ENCODE data around the gene ARHGEF16.

The ARHGEF16 gene

DNA sequence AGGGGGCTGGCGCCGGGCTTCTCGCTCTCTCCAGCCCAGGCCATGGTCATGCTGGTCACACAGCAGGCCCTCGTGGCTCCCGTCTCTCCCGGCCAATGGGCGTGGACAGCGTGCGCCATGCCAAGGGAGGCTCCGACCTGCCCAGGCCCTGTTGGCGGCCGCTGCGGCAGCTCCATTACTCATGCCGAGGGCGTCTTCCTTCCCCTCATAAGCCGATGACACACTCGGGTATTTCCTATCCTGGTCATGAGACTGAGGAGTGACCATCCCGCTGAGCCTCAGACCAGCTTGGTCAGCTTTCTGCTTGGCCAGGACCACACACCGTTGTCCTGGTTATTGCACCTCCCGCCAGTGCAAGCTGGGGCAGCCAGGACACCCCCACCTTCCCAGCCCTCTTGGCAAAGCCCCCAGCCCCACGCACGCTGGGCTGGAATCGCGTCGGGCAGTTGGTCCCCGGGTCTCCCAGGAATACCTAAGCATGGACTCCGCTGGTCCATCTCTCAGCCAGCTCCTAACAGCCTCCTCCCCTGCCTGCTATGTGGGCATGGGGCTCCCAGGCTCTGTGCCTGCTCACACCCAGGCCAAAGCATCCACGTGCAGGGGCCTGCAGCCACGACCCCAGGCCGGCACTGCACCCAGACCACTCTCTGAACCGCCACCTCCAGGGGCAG is 49.8 kb downstream of the ARHGEF16 start:
- no peak for DNase-seq

DNA sequence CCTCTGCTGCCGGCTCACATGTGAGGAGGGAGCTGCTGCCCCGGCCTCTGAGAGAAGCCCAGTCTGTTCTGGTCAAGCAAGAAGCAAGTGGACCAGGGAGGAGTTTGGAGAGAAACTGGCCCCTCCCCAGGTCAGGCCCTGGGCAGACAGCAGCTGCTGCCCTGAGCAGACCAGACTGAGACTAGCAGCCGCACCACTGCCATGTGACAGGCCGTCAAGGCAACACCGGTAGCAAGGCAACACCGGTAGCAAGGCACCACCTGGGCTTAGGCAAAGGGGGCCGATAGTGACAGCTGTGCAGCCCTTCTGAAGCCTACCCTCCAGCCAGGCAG is 50.3 kb downstream of the ARHGEF16 start:
- no peak for DNase-seq

DNA sequence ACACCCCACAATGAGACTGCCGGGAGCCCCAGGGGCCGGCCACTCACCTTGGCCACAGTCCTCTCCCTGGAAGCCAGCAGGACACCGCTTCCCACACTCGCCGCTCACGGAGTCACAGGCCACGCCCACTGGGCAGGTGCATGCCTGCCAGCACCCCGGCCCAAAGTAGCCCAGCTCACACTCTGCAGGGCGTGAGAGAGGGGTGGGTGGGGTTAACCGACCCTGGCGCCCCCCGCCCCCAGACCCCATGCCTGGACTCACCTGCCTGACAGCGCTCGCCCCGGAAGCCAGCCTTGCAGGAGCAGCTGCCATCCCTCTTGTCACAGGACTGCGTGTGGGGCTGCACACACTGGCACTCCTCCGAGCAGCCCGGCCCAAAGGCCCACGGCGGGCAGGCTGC is 50.7 kb downstream of the ARHGEF16 start:
- DNase-seq, result no peak

DNA sequence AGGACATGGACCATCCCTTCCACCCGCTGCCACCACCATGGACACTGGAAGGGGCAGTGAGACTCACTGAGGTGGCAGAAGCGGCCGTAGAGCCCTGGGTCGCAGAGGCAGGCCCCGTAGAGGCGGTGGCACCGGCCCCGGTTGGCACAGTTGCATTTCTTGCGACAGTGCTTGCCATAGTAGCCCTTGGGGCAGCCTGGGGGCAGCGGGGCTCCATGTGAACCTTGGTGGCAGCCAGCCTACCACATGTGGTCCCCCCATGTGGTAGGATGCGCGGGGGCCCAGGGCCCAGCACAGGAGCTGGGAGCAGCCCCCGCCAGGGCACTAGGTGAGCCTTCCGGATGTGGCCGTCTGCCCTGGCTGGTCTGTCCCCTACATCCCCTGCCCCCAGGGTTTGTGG is 51.6 kb downstream of the ARHGEF16 start:
- no peak for DNase-seq

DNA sequence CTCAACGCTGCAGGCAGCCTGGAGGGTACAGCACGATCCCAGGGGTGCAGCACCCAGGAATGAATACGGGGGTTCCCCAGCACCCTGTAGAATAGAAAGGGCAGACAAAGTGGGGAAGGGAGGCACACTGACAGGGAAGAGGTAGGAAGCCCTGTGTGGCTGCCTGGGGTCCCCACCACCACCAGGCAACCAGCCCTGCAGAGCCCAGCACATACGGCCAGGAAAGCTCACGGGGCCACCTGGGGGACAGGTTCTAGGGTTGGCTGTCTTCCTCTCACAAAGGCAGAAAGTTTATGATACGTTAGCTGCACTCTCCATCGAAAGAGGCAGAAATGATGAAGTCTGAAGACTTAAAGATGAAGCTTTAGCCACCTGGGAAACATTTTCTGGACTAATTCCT is 52.5 kb downstream of the ARHGEF16 start:
- no peak for DNase-seq

DNA sequence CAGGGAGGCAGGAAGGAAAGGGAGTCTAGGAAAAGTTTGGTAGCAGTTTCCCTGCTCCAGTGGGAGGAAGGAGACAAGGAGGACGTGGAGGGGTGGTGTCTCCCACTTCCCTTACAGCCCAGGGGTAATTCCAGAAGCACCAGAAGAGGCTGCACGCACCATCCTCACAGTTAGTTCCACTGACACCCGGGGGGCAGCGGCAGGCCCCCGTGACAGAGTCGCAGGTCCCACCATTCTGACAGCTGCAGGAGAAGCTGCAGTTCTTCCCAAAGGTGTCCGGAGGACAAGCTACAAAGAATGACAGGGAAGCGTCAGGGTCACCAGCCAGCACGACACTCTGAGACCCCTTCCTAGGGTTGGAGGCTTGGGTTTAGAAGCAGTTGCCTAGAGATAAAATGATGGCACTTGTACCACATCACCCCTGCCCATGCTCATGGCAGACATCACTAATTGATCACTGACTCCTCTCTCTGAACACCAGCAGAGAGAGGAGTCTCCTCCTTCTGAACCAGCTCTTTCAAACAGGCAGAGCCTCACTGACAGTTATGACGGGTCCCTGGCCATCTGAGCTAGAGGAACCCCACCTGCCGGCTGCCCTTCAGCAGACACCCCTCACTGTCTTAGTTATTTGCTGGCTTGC is 53.3 kb downstream of the ARHGEF16 start:
- no peak for DNase-seq

DNA sequence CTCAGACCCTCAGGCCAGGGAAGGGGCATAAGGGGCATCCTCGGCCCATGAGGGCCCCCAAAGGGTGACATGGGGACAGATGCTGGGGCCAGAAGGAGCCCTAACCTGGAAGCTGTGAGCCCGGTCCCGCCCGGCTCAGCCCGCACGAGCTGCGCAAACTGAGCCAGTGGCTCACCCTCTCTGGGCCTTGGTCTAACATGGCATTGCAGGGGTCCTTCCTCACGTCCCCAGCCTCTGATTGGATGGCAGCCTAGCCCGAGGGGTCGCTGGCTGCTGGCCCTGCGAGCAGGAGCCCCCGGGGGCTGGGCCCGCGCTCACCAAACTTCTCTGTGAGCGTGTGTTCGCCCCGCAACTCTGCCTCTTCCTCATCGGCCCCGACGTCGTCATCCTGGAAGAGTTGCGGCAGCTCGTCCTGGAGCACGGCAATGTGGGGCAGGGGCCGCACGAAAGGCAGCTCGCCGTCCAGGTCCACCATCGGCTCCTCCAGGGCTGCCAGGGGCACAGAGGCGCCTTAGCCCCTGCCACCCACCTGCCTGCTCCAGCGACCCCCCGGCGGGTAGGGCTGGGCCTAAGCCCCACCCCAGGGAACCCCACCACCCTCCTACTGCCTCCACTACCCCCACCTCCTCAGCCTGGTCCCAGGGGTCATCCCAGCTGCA is 54.4 kb downstream of the ARHGEF16 start:
- no peak for DNase-seq

DNA sequence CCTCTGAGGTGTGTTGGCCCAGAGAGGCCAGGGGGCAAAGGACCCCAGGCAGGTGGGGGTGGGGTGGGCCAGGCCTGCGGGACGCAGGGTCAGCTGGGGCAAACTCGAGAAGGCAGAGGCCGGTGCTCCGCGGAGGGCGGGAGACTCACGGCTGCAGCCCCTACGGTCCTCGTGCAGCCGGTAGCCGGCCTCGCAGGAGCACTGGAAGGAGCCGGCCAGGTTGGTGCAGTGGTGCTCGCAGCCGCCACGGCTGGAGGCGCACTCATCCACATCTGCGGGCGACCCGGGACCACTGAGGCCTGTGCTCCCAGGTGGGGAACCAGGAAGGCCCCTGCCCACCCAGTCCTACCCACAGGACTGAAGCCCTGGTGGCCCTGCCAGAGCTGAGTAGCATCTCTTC is 55.3 kb downstream of the ARHGEF16 start:
- no peak for DNase-seq

DNA sequence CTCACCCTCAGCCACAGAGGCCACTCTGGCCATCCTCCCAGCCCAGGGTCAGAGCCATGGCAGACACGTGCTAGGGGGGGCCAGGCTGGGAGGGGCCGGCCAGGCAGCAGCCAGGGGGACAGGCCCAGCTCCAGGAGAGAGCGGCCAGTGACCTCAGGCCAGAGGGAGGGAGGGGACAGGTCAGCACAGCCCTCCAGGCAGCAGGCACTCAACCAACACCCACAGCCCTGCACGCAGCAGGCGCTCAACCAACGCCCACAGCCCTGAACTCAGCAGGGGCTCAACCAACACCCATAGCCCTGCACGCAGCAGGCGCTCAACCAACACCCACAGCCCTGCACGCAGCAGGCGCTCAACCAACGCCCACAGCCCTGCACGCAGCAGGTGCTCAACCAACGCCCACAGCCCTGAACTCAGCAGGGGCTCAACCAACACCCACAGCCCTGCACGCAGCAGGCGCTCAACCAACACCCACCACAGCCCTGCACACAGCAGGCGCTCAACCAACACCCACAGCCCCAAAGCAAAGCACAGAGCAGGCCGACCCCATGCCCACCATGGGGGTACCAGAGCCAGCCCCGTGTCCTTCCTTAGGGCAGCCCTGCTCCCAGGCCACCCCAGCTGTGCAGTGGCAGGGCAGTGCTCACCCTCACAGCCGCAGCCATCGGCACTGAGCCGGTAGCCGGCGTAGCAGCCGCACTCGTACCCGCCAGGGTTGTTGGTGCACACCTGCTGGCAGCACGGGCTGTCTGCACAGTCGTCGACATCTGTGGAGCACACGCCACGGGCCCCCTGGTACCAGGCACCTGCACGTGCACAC is 55.9 kb downstream of the ARHGEF16 start:
- no peak for DNase-seq

DNA sequence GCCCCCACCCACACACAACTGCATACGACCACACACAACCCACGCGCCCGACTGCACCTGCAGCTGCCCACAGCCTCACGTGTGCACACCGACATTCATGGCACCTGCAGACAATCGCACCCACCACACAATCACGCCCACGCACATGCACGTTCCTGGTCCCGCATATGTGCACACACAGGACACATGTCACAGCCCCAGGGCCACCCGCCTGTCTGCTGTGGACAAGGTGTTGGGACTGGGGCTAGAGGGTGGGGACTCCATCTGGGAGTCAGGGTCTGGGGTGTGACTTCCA is 56.4 kb downstream of the ARHGEF16 start:
- no peak for DNase-seq

DNA sequence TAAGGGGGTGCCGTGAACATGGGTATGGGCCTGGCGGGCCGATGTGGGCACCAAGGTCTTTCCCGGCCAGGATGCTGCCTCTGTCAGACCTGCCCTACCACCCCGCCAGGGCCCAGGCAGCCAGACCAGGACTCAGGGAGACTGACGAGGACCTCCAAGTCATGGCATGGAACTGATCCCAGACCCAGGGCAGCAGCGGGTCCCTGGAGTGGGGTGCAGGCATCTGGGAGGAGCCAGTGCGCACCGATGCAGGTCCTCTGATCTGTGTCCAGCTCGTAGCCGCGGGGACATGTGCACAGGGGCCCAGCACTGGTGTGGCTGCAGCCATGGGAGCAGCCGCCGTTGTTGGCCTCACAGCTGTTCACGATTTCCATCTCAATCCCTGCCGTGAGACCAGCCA is 56.8 kb downstream of the ARHGEF16 start:
- DNase-seq, result no peak

DNA sequence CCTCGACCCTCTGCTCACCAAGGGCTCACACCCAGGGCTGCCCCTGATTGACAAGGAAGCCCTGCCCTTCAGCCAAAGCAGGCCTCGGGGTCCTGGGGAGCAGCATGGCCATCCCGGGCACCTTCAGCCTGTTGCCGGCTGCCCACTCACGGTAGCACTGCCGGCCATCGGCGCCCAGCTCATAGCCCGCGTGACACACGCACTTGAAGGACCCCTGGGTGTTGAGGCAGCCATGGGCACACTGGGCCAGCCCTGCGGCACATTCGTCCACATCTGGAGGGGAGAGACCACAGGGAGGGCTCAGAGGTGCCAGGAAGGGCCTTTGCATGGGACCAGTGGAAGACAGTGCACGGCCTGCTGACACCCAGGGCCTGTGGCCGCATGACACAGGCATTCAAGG is 57.4 kb downstream of the ARHGEF16 start:
- no peak for DNase-seq

DNA sequence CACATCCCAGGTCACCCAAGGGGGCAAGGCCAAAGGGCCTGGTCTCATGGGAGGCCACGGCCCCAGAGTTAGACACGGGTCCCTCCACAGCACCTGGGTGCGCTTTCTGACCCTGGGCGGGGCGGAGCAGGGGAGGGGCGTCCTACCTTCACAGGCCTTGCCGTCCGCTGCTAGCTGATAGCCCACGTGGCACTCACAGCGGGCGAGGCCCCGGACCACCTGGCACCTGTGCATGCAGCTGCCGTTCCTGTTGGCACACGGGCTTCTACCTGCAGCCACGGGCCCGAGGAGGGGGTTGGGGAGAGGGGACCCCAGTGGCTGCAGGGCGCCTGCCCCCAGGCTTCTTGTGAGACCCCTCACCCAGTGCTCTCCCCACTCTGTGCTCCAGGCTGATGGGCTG is 59.9 kb downstream of the ARHGEF16 start:
- DNase-seq, result no peak

DNA sequence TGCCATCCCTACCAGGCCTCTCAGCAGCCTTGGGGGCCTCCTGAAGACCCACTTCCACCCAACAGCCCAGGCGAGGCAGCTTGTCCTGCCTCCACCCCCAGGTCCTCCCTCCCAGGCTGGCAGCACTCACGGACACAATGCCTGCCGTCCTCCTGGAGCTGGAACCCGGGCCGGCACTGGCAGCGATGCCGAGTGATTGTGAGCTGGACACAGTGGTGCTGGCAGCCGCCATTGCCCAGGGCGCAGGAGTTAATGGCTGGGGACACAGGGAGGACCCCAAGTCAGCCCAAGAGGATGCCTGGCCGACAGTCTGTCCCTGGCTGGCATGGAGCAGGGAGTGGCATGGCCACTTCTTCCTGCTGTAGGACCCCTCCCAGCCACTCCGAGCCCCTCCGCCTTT is 60.8 kb downstream of the ARHGEF16 start:
- no peak for DNase-seq

DNA sequence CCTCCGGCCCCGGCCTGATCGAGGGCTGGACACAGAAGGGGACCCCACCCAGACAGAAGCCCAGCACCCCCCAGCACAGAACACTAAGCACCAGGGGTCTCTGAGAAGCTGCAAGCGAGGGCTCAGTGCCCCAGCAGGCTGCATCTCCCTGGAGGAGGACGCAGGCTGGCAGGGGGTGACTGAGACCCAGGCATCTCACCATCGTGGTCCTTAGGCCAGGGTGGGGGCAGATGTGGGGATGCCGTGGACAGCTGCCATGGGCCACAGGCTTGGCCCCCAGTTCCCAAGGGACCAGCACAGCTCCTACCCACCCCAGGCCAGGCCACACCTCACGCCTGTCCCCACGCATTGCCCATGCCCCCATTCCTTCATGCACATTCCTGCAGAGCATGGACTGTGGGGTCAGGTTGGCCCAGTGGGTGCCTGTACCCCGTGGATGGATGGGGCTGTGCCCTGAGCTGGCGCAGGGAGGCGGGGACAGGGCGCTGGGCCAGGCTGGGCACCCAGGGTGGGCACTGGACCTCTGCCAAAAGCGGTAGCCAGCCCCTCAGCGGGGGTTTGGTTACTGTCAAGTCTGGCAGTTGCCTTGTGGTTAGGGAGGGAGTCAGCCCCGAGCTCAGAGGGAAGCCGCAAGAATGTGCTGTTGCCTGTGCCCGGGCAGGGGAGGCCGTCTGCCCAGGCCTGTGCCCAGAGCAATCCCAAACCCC is 61.5 kb downstream of the ARHGEF16 start:
- DNase-seq, result no peak

DNA sequence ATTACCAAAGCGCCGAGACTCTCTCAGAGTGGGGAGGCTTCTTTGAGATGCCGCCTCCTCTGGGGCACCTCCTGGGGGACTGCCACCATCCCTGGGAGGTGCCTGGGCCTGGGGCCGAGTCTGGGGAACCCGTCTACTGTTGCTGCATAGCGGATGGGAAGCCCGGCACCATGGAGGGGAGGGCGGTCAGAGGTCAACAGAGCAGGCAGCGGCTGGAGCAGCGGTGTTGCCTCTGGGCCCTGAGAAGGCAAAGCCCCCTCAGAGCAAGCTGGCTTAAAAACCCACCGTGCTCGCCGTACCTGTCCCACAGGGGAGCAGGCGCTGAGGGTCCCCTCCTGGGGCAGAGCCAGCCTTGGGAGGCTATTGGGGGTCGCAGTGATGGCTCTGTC is 62.0 kb downstream of the ARHGEF16 start:
- DNase-seq, result no peak

DNA sequence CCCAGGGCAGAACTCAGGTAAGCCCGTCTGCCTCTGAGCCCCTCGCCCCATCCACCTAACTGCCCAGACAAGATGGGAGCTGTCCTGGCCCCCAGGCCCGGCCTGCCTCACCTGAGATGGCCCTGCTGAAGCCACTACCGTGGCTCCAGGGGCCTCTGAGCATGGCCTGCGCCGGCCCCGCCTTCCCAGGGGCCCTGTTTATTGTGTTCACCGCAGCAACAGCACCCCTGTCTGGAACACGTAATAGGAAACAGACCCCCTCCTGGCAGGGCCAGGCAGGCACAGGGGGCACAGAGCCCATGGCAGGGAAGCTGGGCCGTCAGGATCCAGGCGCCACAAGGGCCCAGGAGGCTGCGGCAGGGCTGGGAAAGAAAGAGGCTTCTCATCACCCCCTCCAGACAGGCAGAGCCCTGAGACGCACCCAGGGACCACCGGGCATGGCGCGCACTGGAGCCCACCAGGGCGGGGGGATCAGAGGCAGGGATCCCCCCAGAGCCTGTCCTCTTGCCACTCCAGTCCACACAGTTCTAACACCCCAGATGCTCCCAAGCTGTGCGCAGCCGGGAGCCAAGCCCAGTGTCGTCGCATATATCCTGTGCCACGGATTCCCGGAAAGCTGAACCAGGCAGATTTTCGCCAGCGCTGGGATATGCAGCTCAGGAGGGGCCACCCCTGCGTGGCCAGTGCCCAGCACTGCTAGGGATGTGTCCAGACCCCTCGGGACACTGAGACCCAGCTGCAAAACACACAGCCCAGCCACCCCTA is 62.6 kb downstream of the ARHGEF16 start:
- DNase-seq, result no peak

DNA sequence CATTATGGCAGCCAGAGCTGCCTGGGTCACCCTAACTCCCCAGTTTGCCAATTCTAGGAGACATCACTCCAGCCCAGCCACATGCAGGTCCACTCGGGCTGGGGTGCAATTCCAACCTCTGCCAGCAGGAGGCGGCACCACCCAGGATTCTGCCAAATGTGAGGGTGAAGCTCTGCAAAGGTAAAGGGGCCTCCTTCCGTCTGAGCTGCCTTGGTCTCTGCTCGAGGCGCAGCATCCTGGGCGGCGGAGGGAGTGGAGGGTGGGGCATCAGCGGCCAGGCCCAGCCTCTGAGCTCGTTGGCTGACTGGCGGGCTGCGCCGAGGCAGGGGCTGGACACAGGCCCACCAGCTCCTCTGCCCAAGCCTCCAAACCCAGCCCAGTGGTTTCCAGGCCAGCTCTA is 63.8 kb downstream of the ARHGEF16 start:
- no peak for DNase-seq

DNA sequence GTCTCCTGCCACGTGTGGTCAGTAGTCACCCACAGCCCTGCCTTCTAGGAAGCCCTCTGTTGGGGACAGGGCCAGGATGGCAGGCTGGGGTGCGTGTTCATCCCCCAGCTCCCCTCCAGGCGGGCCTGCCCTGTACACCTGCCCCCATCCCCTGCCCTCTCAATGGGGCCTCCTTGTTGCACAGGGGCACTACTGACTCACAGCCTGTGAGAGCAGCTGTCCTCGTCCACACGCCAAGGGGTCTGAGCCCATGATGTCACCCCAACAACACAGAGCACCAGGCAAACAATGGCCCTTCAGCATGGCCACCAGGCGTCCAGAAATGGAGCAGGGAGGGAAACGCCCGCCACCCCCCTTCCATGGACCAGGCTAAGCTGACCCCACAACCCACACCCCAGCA is 64.3 kb downstream of the ARHGEF16 start:
- DNase-seq, result no peak

DNA sequence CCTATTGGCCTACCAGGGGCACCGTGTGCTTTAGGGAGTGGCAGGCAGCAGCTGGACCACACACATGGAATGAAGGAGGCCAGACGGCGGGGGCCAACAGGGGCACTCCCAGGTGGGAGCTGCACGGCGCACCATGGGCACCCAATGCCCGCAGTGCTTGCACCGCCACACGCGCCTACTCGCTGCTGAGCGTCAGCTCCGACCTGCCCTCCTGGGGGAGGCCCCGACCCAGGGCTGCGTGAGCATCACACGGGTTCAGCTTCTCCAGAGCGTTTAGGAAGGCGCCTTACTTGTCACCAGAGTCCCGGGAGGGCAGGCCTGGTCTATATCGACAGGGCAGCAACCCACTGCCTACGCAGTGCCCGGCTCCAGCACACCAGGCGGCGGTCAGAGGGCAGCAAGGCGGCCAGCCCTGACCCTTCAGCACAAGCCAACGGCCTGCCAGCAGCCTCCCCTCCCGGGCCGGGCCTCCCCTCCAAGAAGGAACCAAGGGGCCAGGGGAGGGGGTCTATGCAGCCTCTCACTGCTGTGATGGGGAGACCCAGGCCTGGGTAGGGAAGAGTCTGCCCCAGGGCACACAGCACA is 64.9 kb downstream of the ARHGEF16 start:
- no peak for DNase-seq

DNA sequence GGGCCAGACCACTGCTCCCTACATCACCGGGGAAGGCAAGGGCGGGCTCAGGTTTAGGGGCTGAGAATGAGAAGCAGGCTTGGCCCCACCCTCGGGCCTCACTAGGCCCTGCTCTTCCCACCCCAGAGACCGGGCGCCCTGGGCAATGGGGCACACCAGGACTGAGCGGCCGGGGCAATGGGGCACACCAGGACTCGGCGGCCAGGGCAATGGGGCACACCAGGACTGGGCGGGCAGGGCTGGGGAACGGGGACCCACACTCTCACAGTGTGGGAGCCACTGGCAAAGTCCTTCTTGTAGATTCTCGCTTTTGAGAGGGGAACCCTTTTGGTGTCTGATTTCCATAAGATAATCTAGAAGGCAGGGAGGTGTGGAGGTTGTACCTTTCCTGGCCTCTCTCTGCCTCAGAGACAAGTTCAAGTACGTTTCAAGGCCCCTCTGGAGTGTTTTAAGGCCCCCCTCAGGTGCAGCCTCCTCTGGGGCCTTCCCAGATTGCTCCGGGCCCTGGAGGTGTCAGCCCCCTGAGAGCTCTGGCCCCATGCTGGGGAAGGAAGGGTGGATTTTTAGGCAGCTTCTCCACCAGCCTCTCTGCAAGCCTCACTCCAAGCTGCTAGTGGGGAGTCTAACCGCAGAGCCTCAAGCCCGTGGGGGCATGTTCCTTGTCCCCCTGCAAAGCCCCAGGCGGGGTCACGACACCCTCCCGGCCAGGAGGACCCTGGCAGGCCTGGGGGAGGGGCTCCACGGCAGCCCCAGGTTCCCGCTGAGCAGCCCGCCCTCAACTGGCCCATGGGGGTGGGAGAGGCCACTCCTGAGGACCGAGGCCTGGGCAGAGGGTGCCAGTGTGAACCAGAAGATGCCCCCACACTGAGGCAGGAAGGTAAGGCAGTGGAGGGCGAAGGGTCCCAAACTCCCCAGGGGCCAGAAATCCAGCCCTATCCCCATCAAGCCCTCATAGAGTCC is 66.2 kb downstream of the ARHGEF16 start:
- no peak for DNase-seq

Measured in NCI-H1105 treated with DMSO at 0.1 percent for 48 hours (cell line).